ENCODE results near the gene INTS6.

Gene INTS6

GRCh38 chr13:51405176-51405575 is 47.7 kb downstream of the INTS6 start:
- no peak for DNase-seq (ENCODE audit: low read depth in 2 of 2)

GRCh38 chr13:51397262-51397941 is 55.4 kb downstream of the INTS6 start:
- DNase-seq (ENCODE audit: low read depth in 2 of 2) = no peak

- no peak for DNase-seq (ENCODE audit: low read depth in 2 of 2)
Measured at GRCh38 chr13:51396352-51396751, 56.5 kb downstream of the INTS6 start.

- DNase-seq (ENCODE audit: low read depth in 2 of 2) = no peak
Measured at GRCh38 chr13:51394724-51395123, 58.1 kb downstream of the INTS6 start.

- no peak for DNase-seq (ENCODE audit: low read depth in 2 of 2)
Measured at GRCh38 chr13:51385114-51385513, 67.7 kb downstream of the INTS6 start.

GRCh38 chr13:51380269-51380668 is 72.6 kb downstream of the INTS6 start:
- no peak for DNase-seq (ENCODE audit: low read depth in 2 of 2)

- DNase-seq (ENCODE audit: low read depth in 2 of 2) = no peak
Measured at GRCh38 chr13:51373451-51373850, 79.4 kb downstream of the INTS6 start.

- DNase-seq (ENCODE audit: low read depth in 2 of 2) = no peak
Measured at GRCh38 chr13:51371768-51372399, 81.0 kb downstream of the INTS6 start.

- DNase-seq (ENCODE audit: low read depth in 2 of 2) = no peak
Measured at GRCh38 chr13:51370811-51371210, 82.0 kb downstream of the INTS6 start.

GRCh38 chr13:51370116-51370515 is 82.7 kb downstream of the INTS6 start:
- no peak for DNase-seq (ENCODE audit: low read depth in 2 of 2)

GRCh38 chr13:51364404-51365008 is 88.3 kb downstream of the INTS6 start:
- DNase-seq (ENCODE audit: low read depth in 2 of 2) = no peak

GRCh38 chr13:51363625-51364024 is 89.2 kb downstream of the INTS6 start:
- DNase-seq (ENCODE audit: low read depth in 2 of 2) = no peak

GRCh38 chr13:51361106-51361505 is 91.7 kb downstream of the INTS6 start:
- DNase-seq (ENCODE audit: low read depth in 2 of 2) = no peak

- DNase-seq (ENCODE audit: low read depth in 2 of 2) = no peak
Measured at GRCh38 chr13:51360489-51360888, 92.3 kb downstream of the INTS6 start.

GRCh38 chr13:51359352-51359751 is 93.5 kb downstream of the INTS6 start:
- no peak for DNase-seq (ENCODE audit: low read depth in 2 of 2)

- no peak for DNase-seq (ENCODE audit: low read depth in 2 of 2)
Measured at GRCh38 chr13:51357928-51358595, 94.8 kb downstream of the INTS6 start.

GRCh38 chr13:51355217-51355616 is 97.6 kb downstream of the INTS6 start:
- DNase-seq (ENCODE audit: low read depth in 2 of 2) = no peak

GRCh38 chr13:51349016-51349415 is 103.8 kb downstream of the INTS6 start:
- no peak for DNase-seq (ENCODE audit: low read depth in 2 of 2)

GRCh38 chr13:51348069-51348967 is 104.5 kb downstream of the INTS6 start:
- no peak for DNase-seq (ENCODE audit: low read depth in 2 of 2)

GRCh38 chr13:51347099-51347498 is 105.7 kb downstream of the INTS6 start:
- DNase-seq (ENCODE audit: low read depth in 2 of 2) = no peak

GRCh38 chr13:51346397-51346796 is 106.4 kb downstream of the INTS6 start:
- no peak for DNase-seq (ENCODE audit: low read depth in 2 of 2)

GRCh38 chr13:51343475-51343874 is 109.4 kb downstream of the INTS6 start:
- no peak for DNase-seq (ENCODE audit: low read depth in 2 of 2)

All from stimulated activated CD8-positive, alpha-beta memory T cell treated with anti-CD3 and anti-CD28 coated beads, Interleukin-2, amount 100 ng/mL, for 48 hours (primary cell).